Measurements from ENCODE around the gene SLC25A18.

GRCh38 chr22:17549655-17550054, 13.6 kb upstream of the SLC25A18 start:
- no peak for TF ChIP-seq CTCF (IDR thresholded peaks at IDR 0.05)
- TF ChIP-seq POLR2A (IDR thresholded peaks at IDR 0.05), result no peak

Data from esophagus squamous epithelium (tissue), 4 donors.